A172 (cell line): ENCODE data around the gene CSAG1. TPM values are rescaled to one million over a fixed set of nuclear protein-coding genes. Genes with fewer than 3 reads are reported as not detected.
"Not testable (repeated sequence)": the region's sequence is repeated elsewhere in the genome, so short reads cannot be mapped to it uniquely, and the experiment has no call there.

Experiments
- DNase-seq: peaks from one replicate; pipeline ENCODE4 v3.0.0-alpha.2; 2015; ENCODE audit warnings: low spot score
- total RNA-seq: library from RNA; depleted of rRNA; stranded (reverse); fragments of >200 nt; shearing (Covaris generic); gene quantifications from 2 replicates; pipeline ENCODE4 v1.2.3, GENCODE V29; 2014; rRNA removed

The CSAG1 gene
- total RNA-seq, 1 experiment from 2014 or later = not detected

DNA sequence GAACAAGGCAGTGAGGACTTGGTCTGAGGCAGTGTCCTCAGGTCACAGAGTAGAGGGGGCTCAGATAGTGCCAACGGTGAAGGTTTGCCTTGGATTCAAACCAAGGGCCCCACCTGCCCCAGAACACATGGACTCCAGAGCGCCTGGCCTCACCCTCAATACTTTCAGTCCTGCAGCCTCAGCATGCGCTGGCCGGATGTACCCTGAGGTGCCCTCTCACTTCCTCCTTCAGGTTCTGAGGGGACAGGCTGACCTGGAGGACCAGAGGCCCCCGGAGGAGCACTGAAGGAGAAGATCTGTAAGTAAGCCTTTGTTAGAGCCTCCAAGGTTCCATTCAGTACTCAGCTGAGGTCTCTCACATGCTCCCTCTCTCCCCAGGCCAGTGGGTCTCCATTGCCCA lies 33.1 kb downstream of the CSAG1 start:
- not testable (repeated sequence) for DNase-seq

DNA sequence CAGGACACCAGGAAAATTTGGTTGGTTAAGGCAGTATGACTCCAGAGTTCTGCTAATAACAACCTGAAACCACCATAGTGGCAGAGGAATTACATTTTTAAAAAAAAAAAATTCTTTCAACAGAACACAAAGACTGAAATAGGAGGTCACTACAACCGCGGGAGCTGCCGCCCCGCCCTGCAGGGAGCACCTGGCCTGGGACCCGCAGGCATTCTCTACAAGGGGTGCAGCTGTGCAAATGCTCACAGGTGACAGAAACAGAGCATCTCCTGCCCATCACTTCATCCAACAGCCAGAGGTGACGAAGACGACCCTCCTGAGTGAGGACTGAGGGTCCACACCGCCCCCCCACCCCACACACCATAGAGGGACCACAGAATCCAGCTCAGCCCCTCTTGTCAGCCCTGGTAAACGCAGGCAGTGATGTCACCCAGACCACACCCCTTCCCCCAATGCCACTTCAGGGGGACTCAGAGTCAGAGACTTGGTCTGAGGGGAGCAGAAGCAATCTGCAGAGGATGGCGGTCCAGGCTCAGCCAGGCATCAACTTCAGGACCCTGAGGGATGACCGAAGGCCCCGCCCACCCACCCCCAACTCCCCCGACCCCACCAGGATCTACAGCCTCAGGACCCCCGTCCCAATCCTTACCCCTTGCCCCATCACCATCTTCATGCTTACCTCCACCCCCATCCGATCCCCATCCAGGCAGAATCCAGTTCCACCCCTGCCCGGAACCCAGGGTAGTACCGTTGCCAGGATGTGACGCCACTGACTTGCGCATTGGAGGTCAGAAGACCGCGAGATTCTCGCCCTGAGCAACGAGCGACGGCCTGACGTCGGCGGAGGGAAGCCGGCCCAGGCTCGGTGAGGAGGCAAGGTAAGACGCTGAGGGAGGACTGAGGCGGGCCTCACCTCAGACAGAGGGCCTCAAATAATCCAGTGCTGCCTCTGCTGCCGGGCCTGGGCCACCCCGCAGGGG lies 35.3 kb downstream of the CSAG1 start, which contains the start of gene MAGEA3:
Gene MAGEA3 (plus strand): TSS at position 843 of the 980 bp plus-strand sequence. CDS start 2,039 bp downstream, outside the sequence.
- not testable (repeated sequence) for DNase-seq

DNA sequence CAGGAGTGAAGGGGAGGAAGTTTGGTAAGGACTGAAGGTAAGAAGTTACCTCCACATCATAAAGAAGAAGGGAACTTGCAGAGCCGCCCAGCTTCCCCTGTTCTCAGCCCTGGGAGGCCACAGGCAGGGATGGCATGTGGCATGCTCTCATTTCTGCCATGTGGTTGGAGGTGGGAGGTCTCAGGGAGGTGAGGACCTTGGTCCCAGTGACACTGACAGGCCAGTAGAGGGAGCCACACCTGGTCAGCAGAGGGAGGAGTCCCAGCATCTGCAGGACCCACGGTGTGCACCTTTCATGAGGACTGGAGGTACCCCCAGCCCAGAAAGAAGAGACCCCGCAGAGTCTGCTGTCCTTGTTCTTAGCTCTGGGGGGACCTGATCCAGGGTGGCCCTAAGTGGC lies 52.5 kb downstream of the CSAG1 start:
- not testable (repeated sequence) for DNase-seq

Other genes starting within 250 kb of the CSAG1 start
- gene GABRQ, start 95.8 kb downstream of the CSAG1 start, total RNA-seq = not detected in 2 replicates
- 25.8 and 30.4 TPM in 2 replicates for gene MAGEA3, start 34.9 kb downstream of the CSAG1 start, total RNA-seq
- not detected in 2 replicates for gene CSAG2, start 24.4 kb downstream of the CSAG1 start, total RNA-seq
- 0.77 TPM in 1 of 2 replicates, not detected in the other for gene MAGEA2B, start 19.1 kb downstream of the CSAG1 start, total RNA-seq
- gene MAGEA12, start within 50 bp of the CSAG1 start, total RNA-seq = 0.96 and 1.8 TPM in 2 replicates
- gene MAGEA2, start 20.1 kb upstream of the CSAG1 start, total RNA-seq = 0.12 TPM in 1 of 2 replicates, not detected in the other
- not detected in 2 replicates for gene CSAG3, start 25.5 kb upstream of the CSAG1 start, total RNA-seq
- gene MAGEA6, start 36.0 kb upstream of the CSAG1 start, total RNA-seq = 78.2 and 78.3 TPM in 2 replicates
- 128 and 135 TPM in 2 replicates for gene CETN2, start 97.0 kb upstream of the CSAG1 start, total RNA-seq
- gene NSDHL, start 97.3 kb upstream of the CSAG1 start, total RNA-seq = 28.9 and 29.6 TPM in 2 replicates
- gene ZNF185, start 164.3 kb upstream of the CSAG1 start, total RNA-seq = 1.7 and 4.9 TPM in 2 replicates